GM10847 (cell line): ENCODE measurements around the gene ADPRM.

ENCODE experiments used
- POLR2A ChIP-seq: IDR thresholded peaks from 2 replicates; pipeline ENCODE4 v1.6.1; 2011; ENCODE audit not compliant: insufficient read length; ENCODE audit errors: extremely low read depth

Gene ADPRM

DNA sequence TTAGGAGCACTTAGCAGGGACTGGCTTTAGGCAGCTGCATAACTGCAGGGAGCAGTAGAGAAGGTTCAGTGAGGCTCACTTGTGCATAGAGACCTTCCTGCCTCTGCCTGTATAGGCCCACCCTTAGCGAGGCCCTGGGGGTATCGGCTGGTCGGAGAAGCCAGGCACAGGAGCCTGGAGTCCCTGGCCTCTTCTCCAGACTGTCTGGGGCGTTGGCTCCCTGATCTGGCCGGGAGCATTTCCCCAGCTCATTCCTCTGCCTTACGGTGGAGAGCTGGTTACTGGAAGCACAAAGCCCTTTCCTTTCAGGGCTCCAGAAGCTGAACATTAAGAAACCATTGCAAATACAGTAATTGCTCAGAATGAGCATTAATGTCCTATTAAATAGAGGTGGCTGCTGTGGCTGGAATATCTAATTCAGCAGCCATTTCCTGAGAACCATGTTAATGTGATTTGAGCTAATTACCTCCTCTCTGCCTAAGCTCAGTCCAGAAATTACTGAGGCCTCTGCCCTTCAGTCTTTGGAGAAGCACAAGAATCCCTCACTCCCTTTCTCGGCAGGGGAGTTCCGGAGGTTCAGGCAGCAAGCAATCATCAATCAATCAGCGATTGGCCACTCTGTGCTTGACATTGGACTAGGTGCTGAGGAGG lies 51.3 kb downstream of the ADPRM start:
- no peak for TF ChIP-seq POLR2A

DNA sequence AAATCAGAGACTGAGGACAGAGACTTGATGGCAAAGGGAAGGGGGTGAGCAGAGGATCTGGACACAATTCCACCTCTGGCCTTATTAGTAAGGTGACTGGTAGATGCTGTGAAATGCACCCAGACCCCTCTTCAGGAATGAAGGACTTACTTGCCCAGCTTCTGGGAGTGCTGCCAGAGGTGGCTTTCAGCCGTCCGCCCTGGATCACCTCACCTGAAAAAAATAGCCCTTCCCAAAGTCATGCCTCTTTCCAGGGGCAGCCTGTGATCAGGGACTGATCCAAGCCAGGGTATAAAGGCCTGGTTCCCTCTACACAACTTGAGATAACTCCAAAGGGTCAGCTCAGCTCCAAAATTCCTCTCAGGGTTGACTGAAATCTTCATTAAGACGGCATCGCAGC lies 52.8 kb downstream of the ADPRM start:
- TF ChIP-seq POLR2A, result no peak

DNA sequence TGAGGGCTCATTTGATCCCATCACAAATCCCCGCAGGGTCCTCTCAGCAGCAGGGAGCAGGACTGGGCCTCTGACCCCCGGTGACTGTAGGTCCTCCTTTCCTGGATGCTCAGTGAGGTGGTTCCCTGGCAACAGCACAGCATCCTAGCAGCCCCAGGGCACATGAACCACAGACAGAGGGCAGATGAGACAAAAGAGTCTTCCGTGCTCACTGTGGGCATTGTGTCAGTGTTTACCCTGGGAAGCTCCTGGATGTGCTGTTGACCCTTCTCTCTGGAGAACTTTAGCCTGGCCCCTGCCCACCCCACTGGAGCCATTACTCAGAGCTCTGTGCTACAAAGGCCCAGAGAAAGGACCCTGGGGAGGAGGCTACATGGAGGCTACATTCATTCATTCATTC lies 54.2 kb downstream of the ADPRM start:
- TF ChIP-seq POLR2A, result no peak

DNA sequence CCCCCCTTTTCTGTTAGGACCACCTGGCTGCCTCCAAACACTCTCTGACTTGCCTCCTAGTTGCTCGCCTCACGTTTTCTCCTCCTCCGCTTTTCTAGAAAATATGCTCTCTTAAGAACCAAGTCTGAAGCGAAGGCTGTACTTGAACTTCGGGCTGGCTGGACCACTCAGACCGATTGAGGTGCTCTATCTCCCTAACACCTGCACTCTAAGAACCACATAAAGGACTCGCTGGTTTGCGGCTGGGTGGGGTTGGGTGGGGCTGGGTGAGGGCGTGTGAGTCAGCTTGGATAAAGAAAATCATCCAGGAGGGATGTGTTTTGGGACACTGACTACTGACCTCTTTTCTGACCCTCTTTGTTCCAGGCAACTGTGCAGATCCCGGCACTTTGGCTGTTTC lies 55.3 kb downstream of the ADPRM start:
- no peak for TF ChIP-seq POLR2A

DNA sequence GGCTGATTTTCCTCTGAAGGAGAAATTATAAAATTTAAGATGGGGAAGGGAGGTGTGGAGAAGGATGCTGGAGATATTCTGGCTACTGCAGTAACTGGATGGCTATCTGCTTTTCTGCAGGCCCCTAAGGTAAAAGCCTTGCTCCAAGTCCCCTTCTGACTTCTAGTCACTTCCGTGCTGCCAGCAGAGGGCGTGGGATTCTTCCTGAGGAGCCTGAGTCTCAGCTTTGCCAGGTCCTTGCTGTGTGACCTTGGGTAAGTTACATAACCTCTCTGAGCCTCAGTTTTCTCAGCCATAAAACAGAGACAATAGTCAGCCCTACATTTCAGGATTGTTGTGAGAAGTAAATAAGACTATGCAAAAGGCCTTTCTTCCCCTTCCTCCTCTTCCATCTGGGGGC lies 56.7 kb downstream of the ADPRM start:
- no peak for TF ChIP-seq POLR2A

DNA sequence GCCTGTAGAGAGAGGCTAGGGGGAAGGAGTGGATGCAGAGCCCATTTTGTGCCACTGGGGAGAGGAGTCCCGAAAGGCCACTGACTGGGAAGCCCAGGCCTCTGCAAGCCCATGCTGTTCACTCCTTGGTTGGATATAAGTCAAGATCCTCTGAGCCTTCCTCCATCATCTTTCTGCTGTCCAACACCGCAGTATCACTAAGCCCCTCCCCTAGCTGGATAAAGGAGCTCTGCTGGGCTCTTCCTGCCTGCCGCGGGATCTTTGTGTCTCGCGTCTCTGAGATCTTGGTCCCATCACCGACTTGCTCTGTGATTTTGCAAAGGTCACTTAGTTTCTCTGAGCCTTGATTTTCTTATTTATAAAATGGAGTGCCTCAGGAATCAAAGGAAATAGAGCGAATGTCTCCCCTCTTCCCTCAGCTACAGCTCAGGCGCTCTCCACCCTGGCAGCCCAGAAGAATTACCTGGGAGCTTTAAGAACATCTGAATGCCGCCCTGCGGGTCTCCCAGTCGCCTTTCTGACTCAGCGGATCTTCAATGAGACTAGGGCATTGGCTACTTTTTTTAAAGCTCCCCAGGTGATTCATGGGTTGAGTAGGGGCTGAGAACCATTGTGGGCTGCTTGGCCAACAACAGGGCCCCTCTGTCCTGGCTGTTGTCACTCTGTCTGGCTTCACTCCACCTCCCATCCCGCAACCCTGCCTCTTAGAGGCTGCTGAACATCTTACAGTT lies 57.6 kb downstream of the ADPRM start:
- no peak for TF ChIP-seq POLR2A

DNA sequence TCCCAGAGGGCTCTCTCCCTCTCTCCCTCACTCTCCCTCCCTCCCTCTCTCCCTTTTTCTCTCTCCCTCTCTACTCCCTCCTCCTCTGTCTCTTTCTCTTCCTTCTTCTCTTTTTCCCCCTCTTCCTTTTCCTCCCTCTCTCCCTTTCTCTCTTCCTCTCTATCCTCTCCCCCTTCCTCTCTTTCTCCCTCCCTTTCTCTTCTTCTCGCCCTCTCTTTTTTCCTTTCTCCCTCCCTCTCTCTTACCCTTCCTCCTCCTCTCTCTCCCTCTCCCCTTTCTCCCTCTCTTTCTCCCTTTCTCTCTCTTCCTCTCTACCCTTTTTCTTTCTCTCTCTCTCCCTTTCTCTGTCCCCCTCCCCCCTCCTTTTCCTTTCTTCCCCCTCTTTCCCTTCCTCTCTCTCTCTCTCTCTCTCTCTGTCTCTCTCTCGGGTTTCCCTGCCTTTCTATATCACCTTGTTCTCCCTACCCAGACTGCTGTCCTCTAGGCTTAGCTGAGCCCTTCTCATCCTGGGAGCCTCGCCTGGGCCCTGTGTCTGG lies 58.3 kb downstream of the ADPRM start:
- no peak for TF ChIP-seq POLR2A

DNA sequence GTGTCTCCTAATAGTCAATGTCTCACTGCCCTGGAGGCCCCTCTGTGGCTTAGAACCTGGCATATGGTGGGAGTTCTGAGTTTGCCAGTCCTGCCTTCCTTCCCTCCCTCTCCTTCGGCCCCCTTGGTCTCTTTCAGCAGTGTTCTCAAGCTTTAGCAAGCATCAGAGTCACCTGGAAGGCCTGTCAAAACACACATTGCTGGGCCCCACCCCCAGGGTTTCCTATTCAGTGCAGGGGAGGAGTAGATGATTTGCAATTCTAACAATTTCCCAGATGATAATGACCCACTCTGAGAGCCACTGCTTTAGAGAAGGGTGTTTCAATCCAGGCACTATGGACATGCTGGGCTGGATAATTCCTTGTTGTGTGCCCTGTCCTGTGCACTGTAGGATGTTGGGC lies 58.8 kb downstream of the ADPRM start:
- TF ChIP-seq POLR2A, result no peak

DNA sequence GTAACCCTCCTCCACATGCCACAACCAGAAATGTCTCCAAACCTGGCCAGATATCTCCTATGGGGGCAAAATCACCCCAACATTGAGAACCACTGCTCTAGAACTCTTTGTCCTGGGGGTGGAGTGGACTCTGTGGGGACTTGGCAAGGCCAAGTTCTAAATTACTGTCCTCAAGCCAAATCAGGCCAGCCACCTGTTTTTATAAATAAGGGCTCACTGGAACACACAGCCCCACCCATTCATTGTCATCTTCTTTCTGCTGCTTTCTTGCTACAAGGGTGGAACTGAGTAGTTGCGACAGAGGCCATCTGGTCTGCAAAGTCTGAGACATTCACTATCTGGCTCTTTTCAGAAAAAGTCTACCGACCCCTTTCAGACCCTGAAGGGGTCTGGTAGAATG lies 59.2 kb downstream of the ADPRM start:
- TF ChIP-seq POLR2A, result no peak

DNA sequence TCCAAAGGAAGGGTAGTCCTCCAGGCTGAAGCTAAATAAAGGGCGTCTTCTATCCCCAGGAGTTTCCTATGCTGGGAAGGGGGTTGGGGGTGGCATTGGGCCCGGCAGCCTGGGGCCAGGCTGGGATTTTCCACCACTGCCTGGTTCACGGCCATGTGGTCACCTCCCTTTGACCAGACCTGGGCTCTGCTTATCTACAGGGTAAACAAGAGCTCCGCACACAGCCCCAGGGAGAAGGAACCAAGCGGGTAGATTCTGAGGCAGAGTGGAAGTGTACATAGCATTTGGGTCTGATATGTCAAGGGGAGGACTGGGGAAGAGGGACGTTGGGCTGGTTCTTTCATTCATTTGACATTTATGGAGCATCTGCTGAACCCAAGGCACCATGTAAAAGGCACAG lies 59.7 kb downstream of the ADPRM start:
- TF ChIP-seq POLR2A, result no peak

DNA sequence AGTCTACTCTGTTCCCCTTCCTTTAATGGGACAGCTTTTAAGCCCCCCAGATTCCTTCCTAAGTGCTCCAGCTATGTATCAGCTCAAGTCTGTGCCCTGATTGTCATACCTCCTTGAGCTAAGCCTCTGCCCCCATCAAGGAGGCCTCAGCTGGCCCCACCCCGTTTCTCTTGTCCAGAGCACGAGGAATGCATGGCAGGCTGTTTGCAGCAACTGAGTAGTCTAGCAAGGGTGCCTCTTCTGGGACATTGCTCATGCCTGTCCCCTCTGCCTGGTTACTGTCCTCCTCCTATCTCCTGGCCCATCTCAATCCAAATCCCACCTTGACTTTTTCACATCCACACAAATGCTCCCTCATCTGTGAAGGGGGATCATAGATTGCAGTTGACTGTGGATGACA lies 60.3 kb downstream of the ADPRM start:
- no peak for TF ChIP-seq POLR2A

DNA sequence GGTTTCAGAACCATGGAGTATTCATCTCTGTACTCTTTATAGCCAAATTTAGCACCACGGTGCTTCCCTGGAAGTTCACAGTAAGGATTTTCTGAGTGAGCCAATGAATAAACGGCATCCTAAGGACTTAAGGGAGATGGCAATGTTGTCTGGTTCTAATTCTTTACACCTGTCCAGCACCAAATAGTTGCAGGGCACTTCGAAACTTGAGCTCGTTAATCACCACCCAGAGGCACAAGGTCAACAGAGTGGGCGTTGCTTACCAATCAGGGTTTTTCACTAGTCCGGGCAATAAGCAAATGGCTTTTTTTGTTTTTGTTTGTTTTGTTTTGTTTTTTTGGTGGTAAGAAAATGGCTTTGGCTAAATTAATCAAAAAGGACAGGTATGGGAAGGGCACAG lies 60.7 kb downstream of the ADPRM start:
- TF ChIP-seq POLR2A, result no peak
